ENCODE results near the gene CRHR1. TPM values are rescaled to one million over a fixed set of nuclear protein-coding genes. Genes with fewer than 3 reads are reported as not detected.

CRHR1 gene
- total RNA-seq, 6 experiments from 2014 or later: not detected

- intact Hi-C loops (cut with DNase I): loop anchor here in 1 of 2 donors (10.0 kb wide), 1 partner anchor 59 kb away; no protein-coding TSS in a partner anchor
- no peaks in the 10 kb centered on the region for H3K36me3 ChIP-seq
- TF ChIP-seq, protein P1, sequence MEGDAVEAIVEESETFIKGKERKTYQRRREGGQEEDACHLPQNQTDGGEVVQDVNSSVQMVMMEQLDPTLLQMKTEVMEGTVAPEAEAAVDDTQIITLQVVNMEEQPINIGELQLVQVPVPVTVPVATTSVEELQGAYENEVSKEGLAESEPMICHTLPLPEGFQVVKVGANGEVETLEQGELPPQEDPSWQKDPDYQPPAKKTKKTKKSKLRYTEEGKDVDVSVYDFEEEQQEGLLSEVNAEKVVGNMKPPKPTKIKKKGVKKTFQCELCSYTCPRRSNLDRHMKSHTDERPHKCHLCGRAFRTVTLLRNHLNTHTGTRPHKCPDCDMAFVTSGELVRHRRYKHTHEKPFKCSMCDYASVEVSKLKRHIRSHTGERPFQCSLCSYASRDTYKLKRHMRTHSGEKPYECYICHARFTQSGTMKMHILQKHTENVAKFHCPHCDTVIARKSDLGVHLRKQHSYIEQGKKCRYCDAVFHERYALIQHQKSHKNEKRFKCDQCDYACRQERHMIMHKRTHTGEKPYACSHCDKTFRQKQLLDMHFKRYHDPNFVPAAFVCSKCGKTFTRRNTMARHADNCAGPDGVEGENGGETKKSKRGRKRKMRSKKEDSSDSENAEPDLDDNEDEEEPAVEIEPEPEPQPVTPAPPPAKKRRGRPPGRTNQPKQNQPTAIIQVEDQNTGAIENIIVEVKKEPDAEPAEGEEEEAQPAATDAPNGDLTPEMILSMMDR (IDR thresholded peaks at IDR 0.05): no peak
- TF ChIP-seq POLR2A (IDR thresholded peaks at IDR 0.05): no peak
- no peak overlapping the region for H3K27ac ChIP-seq
- H3K4me1 ChIP-seq: no peaks in the 10 kb centered on the region
- no peaks in the 10 kb centered on the region for H3K27me3 ChIP-seq
- H3K4me3 ChIP-seq: no peak overlapping the region
- WGBS (ENCODE audit: insufficient coverage, low coverage, low lambda C conversion rate, missing lambda C conversion rate): 53% methylated on average over 9 of the region's 11 CpGs
- no peak for ATAC-seq
- DNase-seq: no peak
- no peaks in the 10 kb centered on the region for H3K9me3 ChIP-seq
These were observed 38.3 kb upstream of the CRHR1 start for GRCh38 chr17:45745601-45746494.

GRCh38 chr17:45747911-45748310, 36.2 kb upstream of the CRHR1 start:
- no peak for ATAC-seq
- Histone ChIP-seq H3K4me3 (no peak overlapping the region), H3K36me3 (no peaks in the 10 kb centered on the region), H3K9me3 (no peaks in the 10 kb centered on the region), H3K27ac (no peak overlapping the region), H3K4me1 (no peaks in the 10 kb centered on the region), H3K27me3 (no peaks in the 10 kb centered on the region)
- TF ChIP-seq, protein P1 (IDR thresholded peaks at IDR 0.05): no peak
- no peak for TF ChIP-seq POLR2A (IDR thresholded peaks at IDR 0.05)
- no peak for DNase-seq
- WGBS (ENCODE audit: insufficient coverage, low coverage, low lambda C conversion rate, missing lambda C conversion rate): 40% methylated on average over 1 of the region's 6 CpGs
- intact Hi-C loops (cut with DNase I): loop anchor here in 1 of 2 donors (10.0 kb wide), 1 partner anchor 57 kb away; no protein-coding TSS in a partner anchor

- no peak for ATAC-seq
- intact Hi-C loops (cut with DNase I): loop anchor here in 1 of 2 donors (10.0 kb wide), 1 partner anchor 56 kb away; no protein-coding TSS in a partner anchor
- Histone ChIP-seq H3K9me3 (no peaks in the 10 kb centered on the region), H3K27me3 (no peaks in the 10 kb centered on the region), H3K36me3 (no peaks in the 10 kb centered on the region), H3K27ac (no peak overlapping the region), H3K4me1 (no peaks in the 10 kb centered on the region), H3K4me3 (no peak overlapping the region)
- no peak for DNase-seq
- 52% methylated on average over 10 of the region's 11 CpGs for WGBS (ENCODE audit: insufficient coverage, low coverage, low lambda C conversion rate, missing lambda C conversion rate)
- TF ChIP-seq POLR2A (IDR thresholded peaks at IDR 0.05): no peak
- TF ChIP-seq, protein P1 (IDR thresholded peaks at IDR 0.05): no peak
These were observed 35.3 kb upstream of the CRHR1 start for GRCh38 chr17:45748731-45749310.

DNA sequence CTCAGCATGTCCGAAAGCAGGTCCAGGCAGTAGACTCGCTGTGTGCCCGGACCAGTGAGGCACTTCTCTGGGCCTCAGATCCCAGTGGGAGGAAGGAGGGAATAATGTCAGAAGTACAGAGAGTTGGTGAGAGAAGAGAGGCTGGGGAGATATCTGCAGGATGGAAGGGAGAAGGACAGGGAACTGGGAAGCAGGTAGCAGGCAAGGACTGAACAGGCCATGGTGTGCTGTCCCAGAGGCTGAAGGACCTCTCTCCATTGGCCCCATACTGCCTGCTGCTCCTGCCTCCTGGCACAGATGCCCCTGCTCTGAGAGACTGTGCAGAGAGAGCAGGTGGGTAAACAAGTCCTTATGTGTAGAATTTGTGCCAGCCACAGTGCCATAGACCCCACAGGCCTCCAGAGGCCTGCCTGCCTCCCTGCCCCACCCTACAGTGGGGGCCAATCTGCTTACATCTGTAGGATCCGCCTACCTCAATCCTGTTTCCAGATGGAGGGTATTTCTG, 34.2 kb upstream of the CRHR1 start:
- intact Hi-C loops (cut with DNase I): loop anchor here in 1 of 2 donors (10.0 kb wide), 1 partner anchor 55 kb away; no protein-coding TSS in a partner anchor
- DNase-seq (no peak), ATAC-seq (no peak)
- Histone ChIP-seq H3K27me3 (no peaks in the 10 kb centered on the region), H3K36me3 (no peaks in the 10 kb centered on the region), H3K27ac (no peak overlapping the region), H3K4me3 (no peak overlapping the region), H3K4me1 (no peaks in the 10 kb centered on the region), H3K9me3 (no peaks in the 10 kb centered on the region)
- 81% methylated on average over 3 of the region's 4 CpGs for WGBS (ENCODE audit: insufficient coverage, low coverage, low lambda C conversion rate, missing lambda C conversion rate)
- TF ChIP-seq, protein P1 (IDR thresholded peaks at IDR 0.05): no peak

Measured in right lobe of liver (tissue), 6 donors.